H1 (cell line): ENCODE results near the gene PPP6R1.

Experiments
- ATF2 ChIP-seq: IDR thresholded peaks from 2 replicates; pipeline ENCODE4 v1.6.1; 2012; ENCODE audit warnings: low read length, inconsistent platforms
- CBX8 ChIP-seq: fragments of 300-800, 300-1000 bp; sonication (generic); IDR thresholded peaks from 2 replicates; pipeline ENCODE4 v1.7.1; 2016; ENCODE audit warnings: low read depth, low read length, borderline replicate concordance
- SUZ12 ChIP-seq: fragments of 200-600 bp; sonication (generic); IDR thresholded peaks from 2 replicates; pipeline ENCODE4 v1.6.1; 2012; ENCODE audit warnings: mild to moderate bottlenecking, inconsistent platforms, low read length, moderate library complexity, mixed read lengths

- TF ChIP-seq CBX8 (no peak), ATF2 (no peak), SUZ12 (no peak)
Measured at GRCh38 chr19:55248704-55249103, 10.1 kb downstream of the PPP6R1 start.
